HepG2 (cell line): Measurements from ENCODE around the gene TREH. TPM values are rescaled to one million over a fixed set of nuclear protein-coding genes. Genes with fewer than 3 reads are reported as not detected.

Source experiments
- BCL3 ChIP-seq: sonication (generic); formaldehyde crosslinking; IDR thresholded peaks from 2 replicates; pipeline ENCODE4 v1.5.1; 2020; ENCODE audit warnings: mild to moderate bottlenecking, missing genetic modification reagents, moderate library complexity
- CCAR2 ChIP-seq: fragments of 200-400 bp; formaldehyde crosslinking; optimal IDR thresholded peaks from 2 replicates; pipeline ENCODE3; 2018; ENCODE audit warnings: low read depth, mild to moderate bottlenecking, low read length, moderate library complexity
- DMAP1 ChIP-seq: IDR thresholded peaks from 2 replicates; pipeline ENCODE4 v1.6.1; 2016
- HINFP ChIP-seq: sonication (generic); formaldehyde crosslinking; IDR thresholded peaks from 2 replicates; pipeline ENCODE4 v1.4.0; 2020; ENCODE audit warnings: low read depth, mild to moderate bottlenecking, missing genetic modification reagents
- MIER2 ChIP-seq: IDR thresholded peaks from 2 replicates; pipeline ENCODE4 v1.6.1; 2016; ENCODE audit warnings: missing biosample characterization, missing genetic modification reagents
- MZF1 ChIP-seq: sonication (generic); formaldehyde crosslinking; IDR thresholded peaks from 2 replicates; pipeline ENCODE4 v1.8.1; 2023; ENCODE audit warnings: mild to moderate bottlenecking, missing genetic modification reagents, borderline replicate concordance
- PCBP1 ChIP-seq: fragments of 200-400 bp; formaldehyde crosslinking; IDR thresholded peaks from 2 replicates; pipeline ENCODE4 v1.6.1; 2017; ENCODE audit warnings: mild to moderate bottlenecking, low read depth, low read length, borderline replicate concordance
- ZFX ChIP-seq: sonication (generic); formaldehyde crosslinking; IDR thresholded peaks from 2 replicates; pipeline ENCODE4 v1.4.0; 2020; ENCODE audit warnings: mild to moderate bottlenecking, low read depth, missing genetic modification reagents, moderate library complexity
- ZNF274 ChIP-seq: sonication (generic); formaldehyde crosslinking; IDR thresholded peaks from 2 replicates; pipeline ENCODE4 v1.5.1; 2020; ENCODE audit warnings: mild to moderate bottlenecking, missing genetic modification reagents
- ZNF326 ChIP-seq: sonication (generic); formaldehyde crosslinking; IDR thresholded peaks from 2 replicates; pipeline ENCODE4 v1.4.0; 2020; ENCODE audit warnings: missing genetic modification reagents, borderline replicate concordance
- ZNF331 ChIP-seq: sonication (generic); formaldehyde crosslinking; IDR thresholded peaks from 2 replicates; pipeline ENCODE4 v1.4.0; 2020; ENCODE audit warnings: missing genetic modification reagents
- ZNF367 ChIP-seq: sonication (generic); formaldehyde crosslinking; IDR thresholded peaks from 2 replicates; pipeline ENCODE4 v1.4.0; 2020; ENCODE audit warnings: missing genetic modification reagents, borderline replicate concordance
- polyA plus RNA-seq, 8 experiments: library from polyadenylated mRNA; depleted of rRNA in 3 of 8; stranded (reverse) in 7 of 8; unstranded in 1 of 8; fragments of >200 nt; fragmentation: Illumina TruSeq in 4 of 8; extraction: Trizol in 4 of 8; gene quantifications; 2 replicates each; pipeline versions ENCODE4 v1.2.1 to v1.2.3, GENCODE V29; 2011 to 2016; ENCODE audit warnings: low read depth in 4 of 8, missing spikeins in 1 of 8, mixed read lengths in 1 of 8; ENCODE audit not compliant: insufficient read depth in 1 of 8
- total RNA-seq, 5 experiments: library from RNA; depleted of rRNA; stranded (reverse); fragments of >200 nt; fragmentation: Illumina TruSeq; extraction: Trizol; gene quantifications; 2 replicates each; pipeline ENCODE4 v1.2.3, GENCODE V29; 2016; ENCODE audit warnings: low read depth in 1 of 5
- TF ChIP-seq, protein P1 (sequence below): sonication (generic); formaldehyde crosslinking; IDR thresholded peaks from one replicate; pipeline ENCODE4 v1.5.1; 2020; ENCODE audit warnings: mild to moderate bottlenecking, missing genetic modification reagents; ENCODE audit errors: not compliant biosample characterization
- TF ChIP-seq, protein P2 (sequence below): sonication (generic); IDR thresholded peaks from 2 replicates; pipeline ENCODE4 v1.6.1; 2016; ENCODE audit warnings: low read depth, borderline replicate concordance
- TF ChIP-seq, protein P3 (sequence below): sonication (generic); formaldehyde crosslinking; IDR thresholded peaks from 2 replicates; pipeline ENCODE4 v1.5.0; 2020; ENCODE audit warnings: missing genetic modification reagents, mild to moderate bottlenecking, borderline replicate concordance
- TF ChIP-seq, protein P4 (sequence below): sonication (generic); formaldehyde crosslinking; IDR thresholded peaks from 2 replicates; pipeline ENCODE4 v1.8.0; 2022; ENCODE audit warnings: missing genetic modification reagents, low read depth, mild to moderate bottlenecking, borderline replicate concordance

The TREH gene
- total and polyA plus RNA-seq, 2 of the 13 experiments (the other 11 are each of a cell fraction or from before 2014, with no cell fraction given): 0.53 to 0.86 TPM

DNA sequence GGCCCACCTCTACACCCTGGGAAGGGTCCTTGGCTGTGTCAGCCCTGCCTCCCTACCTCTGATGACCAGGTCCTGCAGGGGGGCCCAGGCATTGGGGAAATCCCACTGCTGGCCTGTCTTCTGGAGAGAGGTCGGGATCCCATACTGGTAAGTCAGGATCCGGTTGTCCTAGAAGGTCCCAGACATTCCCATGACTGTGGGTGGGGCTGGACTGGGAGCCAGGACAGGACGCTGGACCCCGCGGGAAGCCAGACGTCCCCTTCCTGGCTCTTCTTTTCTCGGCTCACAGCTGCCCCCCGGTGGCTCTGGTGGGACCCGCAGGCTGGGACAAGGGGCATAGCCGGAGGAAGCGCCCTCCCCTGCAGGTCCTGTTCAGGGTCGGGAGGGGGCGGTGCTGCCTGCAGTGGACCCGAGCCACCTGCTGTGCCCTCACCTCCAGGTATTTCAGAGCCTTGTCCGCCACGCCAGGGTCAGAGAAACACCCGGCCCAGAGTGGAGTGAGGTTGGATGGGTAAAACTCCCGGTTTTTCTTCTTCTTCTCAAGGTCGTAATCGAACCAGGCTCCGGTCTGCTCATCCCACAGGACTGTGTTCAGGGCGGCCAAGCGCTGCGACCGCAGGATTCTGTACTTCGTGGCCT is 20.0 kb downstream of the TREH start (continued):
- TF ChIP-seq, protein P1, sequence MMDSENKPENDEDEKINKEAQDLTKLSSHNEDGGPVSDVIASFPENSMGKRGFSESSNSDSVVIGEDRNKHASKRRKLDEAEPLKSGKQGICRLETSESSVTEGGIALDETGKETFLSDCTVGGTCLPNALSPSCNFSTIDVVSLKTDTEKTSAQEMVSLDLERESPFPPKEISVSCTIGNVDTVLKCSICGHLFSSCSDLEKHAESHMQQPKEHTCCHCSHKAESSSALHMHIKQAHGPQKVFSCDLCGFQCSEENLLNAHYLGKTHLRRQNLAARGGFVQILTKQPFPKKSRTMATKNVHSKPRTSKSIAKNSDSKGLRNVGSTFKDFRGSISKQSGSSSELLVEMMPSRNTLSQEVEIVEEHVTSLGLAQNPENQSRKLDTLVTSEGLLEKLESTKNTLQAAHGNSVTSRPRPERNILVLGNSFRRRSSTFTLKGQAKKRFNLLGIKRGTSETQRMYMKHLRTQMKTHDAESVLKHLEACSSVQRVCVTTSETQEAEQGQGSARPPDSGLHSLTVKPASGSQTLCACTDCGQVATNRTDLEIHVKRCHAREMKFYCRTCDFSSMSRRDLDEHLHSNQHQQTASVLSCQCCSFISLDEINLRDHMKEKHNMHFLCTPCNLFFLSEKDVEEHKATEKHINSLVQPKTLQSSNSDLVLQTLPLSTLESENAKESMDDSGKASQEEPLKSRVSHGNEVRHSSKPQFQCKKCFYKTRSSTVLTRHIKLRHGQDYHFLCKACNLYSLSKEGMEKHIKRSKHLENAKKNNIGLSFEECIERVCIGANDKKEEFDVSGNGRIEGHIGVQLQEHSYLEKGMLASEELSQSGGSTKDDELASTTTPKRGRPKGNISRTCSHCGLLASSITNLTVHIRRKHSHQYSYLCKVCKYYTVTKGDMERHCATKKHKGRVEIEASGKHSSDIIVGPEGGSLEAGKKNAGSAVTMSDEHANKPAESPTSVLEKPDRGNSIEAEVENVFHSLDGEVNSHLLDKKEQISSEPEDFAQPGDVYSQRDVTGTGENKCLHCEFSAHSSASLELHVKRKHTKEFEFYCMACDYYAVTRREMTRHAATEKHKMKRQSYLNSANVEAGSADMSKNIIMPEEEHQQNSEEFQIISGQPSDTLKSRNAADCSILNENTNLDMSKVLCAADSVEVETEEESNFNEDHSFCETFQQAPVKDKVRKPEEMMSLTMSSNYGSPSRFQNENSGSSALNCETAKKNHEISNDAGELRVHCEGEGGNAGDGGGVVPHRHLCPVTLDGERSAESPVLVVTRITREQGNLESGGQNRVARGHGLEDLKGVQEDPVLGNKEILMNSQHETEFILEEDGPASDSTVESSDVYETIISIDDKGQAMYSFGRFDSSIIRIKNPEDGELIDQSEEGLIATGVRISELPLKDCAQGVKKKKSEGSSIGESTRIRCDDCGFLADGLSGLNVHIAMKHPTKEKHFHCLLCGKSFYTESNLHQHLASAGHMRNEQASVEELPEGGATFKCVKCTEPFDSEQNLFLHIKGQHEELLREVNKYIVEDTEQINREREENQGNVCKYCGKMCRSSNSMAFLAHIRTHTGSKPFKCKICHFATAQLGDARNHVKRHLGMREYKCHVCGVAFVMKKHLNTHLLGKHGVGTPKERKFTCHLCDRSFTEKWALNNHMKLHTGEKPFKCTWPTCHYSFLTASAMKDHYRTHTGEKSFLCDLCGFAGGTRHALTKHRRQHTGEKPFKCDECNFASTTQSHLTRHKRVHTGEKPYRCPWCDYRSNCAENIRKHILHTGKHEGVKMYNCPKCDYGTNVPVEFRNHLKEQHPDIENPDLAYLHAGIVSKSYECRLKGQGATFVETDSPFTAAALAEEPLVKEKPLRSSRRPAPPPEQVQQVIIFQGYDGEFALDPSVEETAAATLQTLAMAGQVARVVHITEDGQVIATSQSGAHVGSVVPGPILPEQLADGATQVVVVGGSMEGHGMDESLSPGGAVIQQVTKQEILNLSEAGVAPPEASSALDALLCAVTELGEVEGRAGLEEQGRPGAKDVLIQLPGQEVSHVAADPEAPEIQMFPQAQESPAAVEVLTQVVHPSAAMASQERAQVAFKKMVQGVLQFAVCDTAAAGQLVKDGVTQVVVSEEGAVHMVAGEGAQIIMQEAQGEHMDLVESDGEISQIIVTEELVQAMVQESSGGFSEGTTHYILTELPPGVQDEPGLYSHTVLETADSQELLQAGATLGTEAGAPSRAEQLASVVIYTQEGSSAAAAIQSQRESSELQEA (CRISPR knock-in tag): peak; percentile 89
- TF ChIP-seq, protein P2, sequence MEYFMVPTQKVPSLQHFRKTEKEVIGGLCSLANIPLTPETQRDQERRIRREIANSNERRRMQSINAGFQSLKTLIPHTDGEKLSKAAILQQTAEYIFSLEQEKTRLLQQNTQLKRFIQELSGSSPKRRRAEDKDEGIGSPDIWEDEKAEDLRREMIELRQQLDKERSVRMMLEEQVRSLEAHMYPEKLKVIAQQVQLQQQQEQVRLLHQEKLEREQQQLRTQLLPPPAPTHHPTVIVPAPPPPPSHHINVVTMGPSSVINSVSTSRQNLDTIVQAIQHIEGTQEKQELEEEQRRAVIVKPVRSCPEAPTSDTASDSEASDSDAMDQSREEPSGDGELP: peak; percentile 57; the same call in 1 of the 2 replicates
- no peak for TF ChIP-seq CCAR2
- no peak for TF ChIP-seq ZNF274 (CRISPR knock-in tag)
- TF ChIP-seq BCL3 (CRISPR knock-in tag): no peak
- no peak for TF ChIP-seq ZFX
- TF ChIP-seq, protein P3, sequence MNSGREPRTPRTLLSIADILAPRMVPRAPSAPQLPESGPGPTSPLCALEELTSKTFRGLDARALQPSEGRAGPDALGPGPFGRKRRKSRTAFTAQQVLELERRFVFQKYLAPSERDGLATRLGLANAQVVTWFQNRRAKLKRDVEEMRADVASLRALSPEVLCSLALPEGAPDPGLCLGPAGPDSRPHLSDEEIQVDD (CRISPR knock-in tag): no peak
- TF ChIP-seq ZNF367 (CRISPR knock-in tag): no peak
- TF ChIP-seq MZF1 (CRISPR knock-in tag): no peak
- no peak for TF ChIP-seq HINFP (CRISPR knock-in tag)
- TF ChIP-seq PCBP1: no peak
- TF ChIP-seq, protein P4, sequence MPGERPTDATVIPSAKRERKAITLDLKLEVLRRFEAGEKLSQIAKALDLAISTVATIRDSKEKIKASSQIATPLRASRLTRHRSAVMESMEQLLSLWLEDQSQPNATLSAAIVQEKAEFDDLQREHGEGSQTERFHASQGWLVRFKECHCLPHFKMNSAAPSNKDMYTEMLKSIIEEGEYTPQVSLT (CRISPR knock-in tag): no peak
- TF ChIP-seq DMAP1: no peak
- no peak; the same call in 1 of the 2 replicates for TF ChIP-seq MIER2 (CRISPR knock-in tag)
- peak; percentile 51; the same call in 1 of the 2 replicates for TF ChIP-seq ZNF331 (CRISPR knock-in tag)
- no peak for TF ChIP-seq ZNF326
